Measurements from ENCODE around the gene HENMT1.

- no peak for TF ChIP-seq POLR2AphosphoS5 (IDR thresholded peaks at IDR 0.05; ENCODE audit: low read depth, low read length)
- no peak for TF ChIP-seq REST (IDR thresholded peaks at IDR 0.05; ENCODE audit: insufficient read depth in 1 of 2, low read depth in 2 of 2, low read length in 2 of 2)
- TF ChIP-seq TAF1 (IDR thresholded peaks at IDR 0.05; ENCODE audit: borderline replicate concordance, insufficient read depth, low read length) = no peak
These were observed 59.0 kb downstream of the HENMT1 start for GRCh38 chr1:108601708-108602410.

Measured in PFSK-1 (cell line).